CD8-positive, alpha-beta memory T cell (primary cell): ENCODE results near the gene SHTN1. TPM values are rescaled to one million over a fixed set of nuclear protein-coding genes. Genes with fewer than 3 reads are reported as not detected.

ENCODE experiments used
- CTCF ChIA-PET: fragments of 350-600 bp; sonication (Branson Sonifier 250); formaldehyde crosslinking; loops from one replicate; lab custom pipeline; 2021; ENCODE audit warnings: antibody characterized with exemption; lab: Charles Lee
- POLR2A ChIA-PET: fragments of 350-600 bp; sonication (Branson Sonifier 250); formaldehyde crosslinking; loops from one replicate; lab custom pipeline; 2021; ENCODE audit warnings: antibody characterized with exemption; lab: Charles Lee
- DNase-seq, 5 donors: peaks; one replicate each; pipeline versions ENCODE4 v3.0.0 to v3.0.0-alpha.2; 2020 to 2022; ENCODE audit warnings: mixed read lengths in 1 of 5
- H3K27ac ChIP-seq: one replicate; pipeline ENCODE4 v1.7.0; 2013; ENCODE audit warnings: low read depth, mild to moderate bottlenecking, low read length, moderate library complexity
- H3K27me3 ChIP-seq: 2 replicates; pipeline ENCODE4 v1.7.0; 2013; ENCODE audit warnings: low read length, mild to moderate bottlenecking; ENCODE audit not compliant: insufficient read depth, poor library complexity, severe bottlenecking
- H3K36me3 ChIP-seq: 2 replicates; pipeline ENCODE4 v1.7.0; 2013; ENCODE audit warnings: mild to moderate bottlenecking, low read length, moderate library complexity; ENCODE audit not compliant: insufficient read depth
- H3K4me1 ChIP-seq: 2 replicates; pipeline ENCODE4 v1.7.0; 2013; ENCODE audit warnings: mild to moderate bottlenecking, low read length, moderate library complexity; ENCODE audit not compliant: insufficient read depth
- H3K4me3 ChIP-seq: 2 replicates; pipeline ENCODE4 v1.7.0; 2013; ENCODE audit warnings: mild to moderate bottlenecking, low read length
- H3K9me3 ChIP-seq: 2 replicates; pipeline ENCODE4 v1.7.0; 2013; ENCODE audit warnings: mild to moderate bottlenecking, low read length
- H3K27ac Mint-ChIP-seq, 8 donors: one replicate each; pipeline ENCODE4 v1.8.0; 2020 to 2021; ENCODE audit warnings: mixed read lengths in 8 of 8, mild to moderate bottlenecking in 6 of 8, inconsistent platforms in 3 of 8, moderate library complexity in 3 of 8
- H3K27me3 Mint-ChIP-seq, 2 donors: one replicate each; pipeline ENCODE4 v1.8.0; 2020 to 2021; ENCODE audit warnings: mixed read lengths in 2 of 2, mild to moderate bottlenecking in 1 of 2, moderate library complexity in 1 of 2
- H3K36me3 Mint-ChIP-seq, 3 donors: one replicate each; pipeline ENCODE4 v1.8.0; 2020 to 2021; ENCODE audit warnings: mixed read lengths in 3 of 3, inconsistent platforms in 1 of 3, mild to moderate bottlenecking in 1 of 3
- H3K4me1 Mint-ChIP-seq, 3 donors: one replicate each; pipeline ENCODE4 v1.8.0; 2020 to 2021; ENCODE audit warnings: mixed read lengths in 3 of 3, inconsistent platforms in 1 of 3, mild to moderate bottlenecking in 1 of 3
- H3K4me3 Mint-ChIP-seq, 7 donors: one replicate each; pipeline ENCODE4 v1.8.0; 2020 to 2021; ENCODE audit warnings: mixed read lengths in 7 of 7, mild to moderate bottlenecking in 6 of 7, moderate library complexity in 4 of 7, inconsistent platforms in 2 of 7
- H3K9me3 Mint-ChIP-seq, 5 donors: one replicate each; pipeline ENCODE4 v1.8.0; 2020 to 2022; ENCODE audit warnings: mixed read lengths in 5 of 5, mild to moderate bottlenecking in 3 of 5, moderate library complexity in 2 of 5, inconsistent platforms in 1 of 5
- polyA plus RNA-seq: library from polyadenylated mRNA; unstranded; fragments of 300-500 nt; fragmentation: Illumina TruSeq; gene quantifications from one replicate; pipeline ENCODE4 v1.2.3, GENCODE V29; 2021
- total RNA-seq, 2 experiments: library from RNA; stranded (reverse); gene quantifications; one replicate each; pipeline ENCODE4 v1.2.3, GENCODE V29; 2021

Gene SHTN1
- total and polyA plus RNA-seq, 3 experiments from 2014 or later: 0.28 to 0.38 TPM; not detected in 1

- no peaks in the 10 kb centered on the region for H3K4me1 ChIP-seq
- H3K4me3 ChIP-seq: no peak overlapping the region
- Mint-ChIP-seq H3K36me3 (no peaks in the 10 kb centered on the region), H3K4me3 (no peak overlapping the region), H3K4me1 (no peaks in the 10 kb centered on the region), H3K9me3 (no peaks in the 10 kb centered on the region), H3K27ac (no peak overlapping the region), H3K27me3 (peaks cover 0 to 9% of the 10 kb centered on the region in 2 donors)
- POLR2A ChIA-PET: no interaction called here
- H3K9me3 ChIP-seq: no peaks in the 10 kb centered on the region
- DNase-seq: no peak
- no peaks in the 10 kb centered on the region for H3K27me3 ChIP-seq
- CTCF ChIA-PET: no interaction called here
- no peak overlapping the region for H3K27ac ChIP-seq
- no peaks in the 10 kb centered on the region for H3K36me3 ChIP-seq
Measured at GRCh38 chr10:116993610-116994009, 11.4 kb downstream of the SHTN1 start.

- CTCF ChIA-PET: no interaction called here
- no peak overlapping the region for H3K27ac Mint-ChIP-seq
- POLR2A ChIA-PET: no interaction called here
- Histone ChIP-seq H3K27me3 (no peaks in the 10 kb centered on the region), H3K4me1 (no peaks in the 10 kb centered on the region), H3K4me3 (no peak overlapping the region), H3K36me3 (no peaks in the 10 kb centered on the region), H3K27ac (no peak overlapping the region), H3K9me3 (no peaks in the 10 kb centered on the region)
- no peak for DNase-seq
- H3K9me3 Mint-ChIP-seq: peaks cover 0 to 2% (median 0%) of the 10 kb centered on the region in 5 donors
- H3K4me1 Mint-ChIP-seq: no peaks in the 10 kb centered on the region
- H3K4me3 Mint-ChIP-seq: no peak overlapping the region
- peaks cover 0 to 5% of the 10 kb centered on the region in 2 donors for H3K27me3 Mint-ChIP-seq
- no peaks in the 10 kb centered on the region for H3K36me3 Mint-ChIP-seq
Measured at GRCh38 chr10:116992183-116992582, 12.8 kb downstream of the SHTN1 start.

GRCh38 chr10:116990276-116990800 is 14.6 kb downstream of the SHTN1 start:
- no peak for DNase-seq
- Histone ChIP-seq H3K27ac (no peak overlapping the region), H3K27me3 (no peaks in the 10 kb centered on the region), H3K36me3 (no peaks in the 10 kb centered on the region), H3K4me1 (no peaks in the 10 kb centered on the region), H3K9me3 (no peaks in the 10 kb centered on the region), H3K4me3 (no peak overlapping the region)
- Mint-ChIP-seq H3K36me3 (no peaks in the 10 kb centered on the region), H3K9me3 (peaks cover 0 to 5% (median 0%) of the 10 kb centered on the region in 5 donors), H3K27me3 (peaks cover 0 to 5% of the 10 kb centered on the region in 2 donors), H3K4me1 (no peaks in the 10 kb centered on the region), H3K27ac (no peak overlapping the region), H3K4me3 (no peak overlapping the region)
- POLR2A ChIA-PET: no interaction called here
- CTCF ChIA-PET: no interaction called here

GRCh38 chr10:116989439-116989838 is 15.5 kb downstream of the SHTN1 start:
- no peaks in the 10 kb centered on the region for H3K36me3 Mint-ChIP-seq
- DNase-seq: no peak
- peaks cover 0 to 5% (median 0%) of the 10 kb centered on the region in 5 donors for H3K9me3 Mint-ChIP-seq
- no peaks in the 10 kb centered on the region for H3K27me3 Mint-ChIP-seq
- H3K4me1 Mint-ChIP-seq: no peaks in the 10 kb centered on the region
- no peaks in the 10 kb centered on the region for H3K4me1 ChIP-seq
- H3K36me3 ChIP-seq: no peaks in the 10 kb centered on the region
- ChIA-PET POLR2A (no interaction called here), CTCF (no interaction called here)
- no peak overlapping the region for H3K4me3 ChIP-seq
- no peak overlapping the region for H3K27ac ChIP-seq
- H3K9me3 ChIP-seq: no peaks in the 10 kb centered on the region
- H3K4me3 Mint-ChIP-seq: no peak overlapping the region
- no peak overlapping the region for H3K27ac Mint-ChIP-seq
- no peaks in the 10 kb centered on the region for H3K27me3 ChIP-seq

- POLR2A ChIA-PET: no interaction called here
- Histone ChIP-seq H3K4me1 (no peaks in the 10 kb centered on the region), H3K9me3 (no peaks in the 10 kb centered on the region), H3K4me3 (no peak overlapping the region), H3K36me3 (no peaks in the 10 kb centered on the region), H3K27me3 (no peaks in the 10 kb centered on the region), H3K27ac (no peak overlapping the region)
- CTCF ChIA-PET: no interaction called here
- no peak overlapping the region for H3K27ac Mint-ChIP-seq
- DNase-seq: no peak
- H3K9me3 Mint-ChIP-seq: peaks cover 0 to 5% (median 0%) of the 10 kb centered on the region in 5 donors
- no peaks in the 10 kb centered on the region for H3K36me3 Mint-ChIP-seq
- no peaks in the 10 kb centered on the region for H3K27me3 Mint-ChIP-seq
- no peaks in the 10 kb centered on the region for H3K4me1 Mint-ChIP-seq
- H3K4me3 Mint-ChIP-seq: no peak overlapping the region
Measured at GRCh38 chr10:116988311-116988710, 16.7 kb downstream of the SHTN1 start.

GRCh38 chr10:116985611-116986010 is 19.4 kb downstream of the SHTN1 start:
- H3K9me3 ChIP-seq: no peaks in the 10 kb centered on the region
- no peak overlapping the region for H3K27ac ChIP-seq
- no peak overlapping the region for H3K4me3 ChIP-seq
- H3K4me1 ChIP-seq: no peaks in the 10 kb centered on the region
- Mint-ChIP-seq H3K27me3 (no peaks in the 10 kb centered on the region), H3K4me1 (no peaks in the 10 kb centered on the region), H3K36me3 (no peaks in the 10 kb centered on the region), H3K9me3 (peaks cover 0 to 5% (median 0%) of the 10 kb centered on the region in 5 donors), H3K27ac (no peak overlapping the region), H3K4me3 (no peak overlapping the region)
- CTCF ChIA-PET: no interaction called here
- no peak for DNase-seq
- no peaks in the 10 kb centered on the region for H3K27me3 ChIP-seq
- POLR2A ChIA-PET: no interaction called here
- no peaks in the 10 kb centered on the region for H3K36me3 ChIP-seq

GRCh38 chr10:116984202-116984990 is 20.6 kb downstream of the SHTN1 start:
- no peaks in the 10 kb centered on the region for H3K36me3 Mint-ChIP-seq
- no peak overlapping the region for H3K4me3 Mint-ChIP-seq
- H3K27me3 Mint-ChIP-seq: no peaks in the 10 kb centered on the region
- peaks cover 0 to 5% (median 0%) of the 10 kb centered on the region in 5 donors for H3K9me3 Mint-ChIP-seq
- H3K27ac Mint-ChIP-seq: no peak overlapping the region
- H3K9me3 ChIP-seq: no peaks in the 10 kb centered on the region
- H3K27me3 ChIP-seq: no peaks in the 10 kb centered on the region
- H3K4me1 ChIP-seq: no peaks in the 10 kb centered on the region
- ChIA-PET CTCF (no interaction called here), POLR2A (no interaction called here)
- H3K36me3 ChIP-seq: no peaks in the 10 kb centered on the region
- DNase-seq: no peak
- no peak overlapping the region for H3K4me3 ChIP-seq
- no peaks in the 10 kb centered on the region for H3K4me1 Mint-ChIP-seq
- H3K27ac ChIP-seq: no peak overlapping the region

GRCh38 chr10:116980041-116980440 is 24.9 kb downstream of the SHTN1 start:
- no peak overlapping the region for H3K27ac ChIP-seq
- H3K4me3 Mint-ChIP-seq: no peak overlapping the region
- CTCF ChIA-PET: no interaction called here
- POLR2A ChIA-PET: no interaction called here
- H3K4me1 Mint-ChIP-seq: no peaks in the 10 kb centered on the region
- H3K4me3 ChIP-seq: no peak overlapping the region
- H3K27me3 Mint-ChIP-seq: no peaks in the 10 kb centered on the region
- H3K4me1 ChIP-seq: no peaks in the 10 kb centered on the region
- H3K36me3 Mint-ChIP-seq: no peaks in the 10 kb centered on the region
- no peak overlapping the region for H3K27ac Mint-ChIP-seq
- H3K9me3 ChIP-seq: no peaks in the 10 kb centered on the region
- peaks cover 0 to 2% (median 0%) of the 10 kb centered on the region in 5 donors for H3K9me3 Mint-ChIP-seq
- H3K27me3 ChIP-seq: no peaks in the 10 kb centered on the region
- no peak for DNase-seq
- H3K36me3 ChIP-seq: no peaks in the 10 kb centered on the region
